CD4-positive, alpha-beta T cell treated with Interleukin-21 for 1 hour (primary cell): ENCODE measurements around the gene UAP1.
A peak's percentile ranks its signal among the peaks of the same experiment; 100 is the strongest.

Source experiments
- DNase-seq: peaks from one replicate; pipeline ENCODE4 v3.0.0-alpha.2; 2020

UAP1 gene

GRCh38 chr1:162621256-162621655 is 59.7 kb downstream of the UAP1 start:
- no peak for DNase-seq

GRCh38 chr1:162625679-162626078 is 64.2 kb downstream of the UAP1 start:
- DNase-seq, result no peak

GRCh38 chr1:162626094-162626493 is 64.6 kb downstream of the UAP1 start:
- DNase-seq, result no peak

- DNase-seq, result no peak
Observed at GRCh38 chr1:162626761-162627160, 65.2 kb downstream of the UAP1 start.

GRCh38 chr1:162627662-162628296 is 66.3 kb downstream of the UAP1 start:
- DNase-seq, result peak; percentile 17

GRCh38 chr1:162629077-162629627 is 67.6 kb downstream of the UAP1 start:
- DNase-seq, result no peak

GRCh38 chr1:162629651-162630050 is 68.1 kb downstream of the UAP1 start:
- DNase-seq, result no peak

GRCh38 chr1:162631546-162632191 is 70.1 kb downstream of the UAP1 start:
- DNase-seq, result no peak

- no peak for DNase-seq
Observed at GRCh38 chr1:162632217-162632666, 70.7 kb downstream of the UAP1 start, which contains the start of gene DDR2. DDR2 (plus strand) TSS chr1:162632464; CDS start chr1:162719064, 86,600 bp downstream.

GRCh38 chr1:162632698-162633080 is 71.2 kb downstream of the UAP1 start:
- DNase-seq, result no peak

GRCh38 chr1:162633081-162633762 is 71.7 kb downstream of the UAP1 start:
- DNase-seq, result no peak

GRCh38 chr1:162635418-162635817 is 73.9 kb downstream of the UAP1 start:
- no peak for DNase-seq

GRCh38 chr1:162639718-162640117 is 78.2 kb downstream of the UAP1 start:
- no peak for DNase-seq

GRCh38 chr1:162641114-162641513 is 79.6 kb downstream of the UAP1 start:
- DNase-seq, result no peak

- DNase-seq, result no peak
Observed at GRCh38 chr1:162644986-162645314, 83.4 kb downstream of the UAP1 start.

- no peak for DNase-seq
Observed at GRCh38 chr1:162645666-162646065, 84.1 kb downstream of the UAP1 start.

GRCh38 chr1:162649583-162649982 is 88.1 kb downstream of the UAP1 start:
- no peak for DNase-seq
